ENCODE results near the gene ABHD4. TPM values are rescaled to one million over a fixed set of nuclear protein-coding genes. Genes with fewer than 3 reads are reported as not detected.
"Not testable (repeated sequence)": the region's sequence is repeated elsewhere in the genome, so short reads cannot be mapped to it uniquely, and the experiment has no call there.

Gene ABHD4
- total RNA-seq, 3 donors from 2014 or later = 1.9 to 3.9 (median 2.1) TPM

- Mint-ChIP-seq H3K9me3 (no peaks in the 10 kb centered on the region), H3K36me3 (ENCODE audit: insufficient read depth) (peaks cover 14% of the 10 kb centered on the region), H3K27me3 (ENCODE audit: low read depth) (peaks cover 2% of the 10 kb centered on the region), H3K4me3 (peak overlapping the region; percentile 84), H3K4me1 (ENCODE audit: low read depth) (peaks cover 90% of the 10 kb centered on the region)
- DNase-seq (peak; percentile 96), ATAC-seq (peak; percentile 17 to 18)
These were observed 41.0 kb upstream of the ABHD4 start for GRCh38 chr14:22556990-22557623.

- H3K9me3 Mint-ChIP-seq = no peaks in the 10 kb centered on the region
- no peak for ATAC-seq
- peaks cover 2% of the 10 kb centered on the region for H3K27me3 Mint-ChIP-seq (ENCODE audit: low read depth)
- peak overlapping the region; percentile 84 for H3K4me3 Mint-ChIP-seq
- peaks cover 9% of the 10 kb centered on the region for H3K36me3 Mint-ChIP-seq (ENCODE audit: insufficient read depth)
- peaks cover 90% of the 10 kb centered on the region for H3K4me1 Mint-ChIP-seq (ENCODE audit: low read depth)
- no peak for DNase-seq
These were observed 40.3 kb upstream of the ABHD4 start for GRCh38 chr14:22557846-22558220.

GRCh38 chr14:22558221-22558913 is 39.7 kb upstream of the ABHD4 start:
- Mint-ChIP-seq H3K36me3 (ENCODE audit: insufficient read depth) (peaks cover 5% of the 10 kb centered on the region), H3K4me1 (ENCODE audit: low read depth) (peaks cover 90% of the 10 kb centered on the region), H3K27me3 (ENCODE audit: low read depth) (peaks cover 2% of the 10 kb centered on the region), H3K4me3 (peak overlapping the region; percentile 84), H3K9me3 (no peaks in the 10 kb centered on the region)
- DNase-seq (peak; percentile 64), ATAC-seq (no peak)

GRCh38 chr14:22559041-22559440 is 39.1 kb upstream of the ABHD4 start:
- H3K9me3 Mint-ChIP-seq = no peaks in the 10 kb centered on the region
- H3K36me3 Mint-ChIP-seq (ENCODE audit: insufficient read depth) = peaks cover 4% of the 10 kb centered on the region
- ATAC-seq (no peak), DNase-seq (no peak)
- peak overlapping the region; percentile 84 for H3K4me3 Mint-ChIP-seq
- peaks cover 91% of the 10 kb centered on the region for H3K4me1 Mint-ChIP-seq (ENCODE audit: low read depth)
- peaks cover 2% of the 10 kb centered on the region for H3K27me3 Mint-ChIP-seq (ENCODE audit: low read depth)

- Mint-ChIP-seq H3K4me3 (peak overlapping the region; percentile 73), H3K27me3 (ENCODE audit: low read depth) (no peaks in the 10 kb centered on the region), H3K4me1 (ENCODE audit: low read depth) (peaks cover 93% of the 10 kb centered on the region), H3K9me3 (no peaks in the 10 kb centered on the region), H3K36me3 (ENCODE audit: insufficient read depth) (peaks cover 18% of the 10 kb centered on the region)
- peak; percentile 5 to 8 for ATAC-seq
- no peak for DNase-seq
These were observed 37.3 kb upstream of the ABHD4 start for GRCh38 chr14:22560662-22561365.

- no peak for ATAC-seq
These were observed 36.8 kb upstream of the ABHD4 start for GRCh38 chr14:22561366-22561660.

GRCh38 chr14:22561661-22562579 is 36.2 kb upstream of the ABHD4 start:
- Mint-ChIP-seq H3K9me3 (no peaks in the 10 kb centered on the region), H3K4me3 (peak overlapping the region; percentile 73), H3K27me3 (ENCODE audit: low read depth) (no peaks in the 10 kb centered on the region), H3K4me1 (ENCODE audit: low read depth) (peaks cover 96% of the 10 kb centered on the region), H3K36me3 (ENCODE audit: insufficient read depth) (peaks cover 18% of the 10 kb centered on the region)
- ATAC-seq = peak; percentile 33 to 35
- DNase-seq = peak; percentile 63

More at GRCh38 chr14:22561366-22561660, 36.8 kb upstream of the ABHD4 start:
- H3K9me3 Mint-ChIP-seq = no peaks in the 10 kb centered on the region
- H3K36me3 Mint-ChIP-seq (ENCODE audit: insufficient read depth) = peaks cover 18% of the 10 kb centered on the region
- DNase-seq = no peak
- no peaks in the 10 kb centered on the region for H3K27me3 Mint-ChIP-seq (ENCODE audit: low read depth)
- H3K4me1 Mint-ChIP-seq (ENCODE audit: low read depth) = peaks cover 93% of the 10 kb centered on the region
- peak overlapping the region; percentile 73 for H3K4me3 Mint-ChIP-seq

GRCh38 chr14:22563987-22564386 is 34.1 kb upstream of the ABHD4 start:
- peak overlapping the region; percentile 8 for H3K4me3 Mint-ChIP-seq
- ATAC-seq (no peak), DNase-seq (no peak)
- H3K9me3 Mint-ChIP-seq = no peaks in the 10 kb centered on the region
- H3K4me1 Mint-ChIP-seq (ENCODE audit: low read depth) = peaks cover 95% of the 10 kb centered on the region
- H3K27me3 Mint-ChIP-seq (ENCODE audit: low read depth) = no peaks in the 10 kb centered on the region
- peaks cover 26% of the 10 kb centered on the region for H3K36me3 Mint-ChIP-seq (ENCODE audit: insufficient read depth)

GRCh38 chr14:22564463-22564862 is 33.6 kb upstream of the ABHD4 start:
- H3K36me3 Mint-ChIP-seq (ENCODE audit: insufficient read depth) = peaks cover 28% of the 10 kb centered on the region
- peak overlapping the region; percentile 29 for H3K4me3 Mint-ChIP-seq
- DNase-seq = no peak
- ATAC-seq = no peak
- no peaks in the 10 kb centered on the region for H3K27me3 Mint-ChIP-seq (ENCODE audit: low read depth)
- H3K9me3 Mint-ChIP-seq = no peaks in the 10 kb centered on the region
- peaks cover 95% of the 10 kb centered on the region for H3K4me1 Mint-ChIP-seq (ENCODE audit: low read depth)

- ATAC-seq (no peak), DNase-seq (no peak)
- Mint-ChIP-seq H3K27me3 (ENCODE audit: low read depth) (no peaks in the 10 kb centered on the region), H3K4me3 (peak overlapping the region; percentile 62), H3K36me3 (ENCODE audit: insufficient read depth) (peaks cover 30% of the 10 kb centered on the region), H3K4me1 (ENCODE audit: low read depth) (peaks cover 93% of the 10 kb centered on the region), H3K9me3 (no peaks in the 10 kb centered on the region)
These were observed 32.6 kb upstream of the ABHD4 start for GRCh38 chr14:22565391-22565945.

- H3K9me3 Mint-ChIP-seq; DNase-seq; H3K27me3 Mint-ChIP-seq (ENCODE audit: low read depth); ATAC-seq: not testable (repeated sequence)
- H3K4me3 Mint-ChIP-seq = peak overlapping the region; percentile 62
- peaks cover 33% of the 10 kb centered on the region for H3K36me3 Mint-ChIP-seq (ENCODE audit: insufficient read depth)
- peaks cover 88% of the 10 kb centered on the region for H3K4me1 Mint-ChIP-seq (ENCODE audit: low read depth)
These were observed 31.8 kb upstream of the ABHD4 start for GRCh38 chr14:22566266-22566665.

GRCh38 chr14:22566845-22567244 is 31.3 kb upstream of the ABHD4 start:
- Mint-ChIP-seq H3K27me3 (ENCODE audit: low read depth) (no peaks in the 10 kb centered on the region), H3K4me1 (ENCODE audit: low read depth) (peaks cover 83% of the 10 kb centered on the region), H3K4me3 (peak overlapping the region; percentile 59), H3K36me3 (ENCODE audit: insufficient read depth) (peaks cover 33% of the 10 kb centered on the region), H3K9me3 (no peaks in the 10 kb centered on the region)
- DNase-seq (no peak), ATAC-seq (peak; percentile 32 to 33)

- ATAC-seq = peak; percentile 9 to 15
These were observed 30.7 kb upstream of the ABHD4 start for GRCh38 chr14:22567437-22567836.

More at GRCh38 chr14:22567437-22567836, 30.7 kb upstream of the ABHD4 start:
- Mint-ChIP-seq H3K9me3 (no peaks in the 10 kb centered on the region), H3K27me3 (ENCODE audit: low read depth) (no peaks in the 10 kb centered on the region), H3K4me1 (ENCODE audit: low read depth) (peaks cover 78% of the 10 kb centered on the region), H3K4me3 (peak overlapping the region; percentile 59), H3K36me3 (ENCODE audit: insufficient read depth) (peaks cover 38% of the 10 kb centered on the region)
- no peak for DNase-seq

Measured in activated T-cell treated with anti-CD3 and anti-CD28 coated beads, Interleukin-2, amount 50 U/mL, for 4 hours (primary cell).